NCI-H146 treated with DMSO at 0.1 percent for 48 hours (cell line): ENCODE measurements around the gene TYMP.
"Not testable (repeated sequence)": the region's sequence is repeated elsewhere in the genome, so short reads cannot be mapped to it uniquely, and the experiment has no call there.

Source experiments
- DNase-seq: peaks from one replicate; lab custom pipeline; 2025; ENCODE audit not compliant: unreplicated experiment; lab: John Stamatoyannopoulos, UW

TYMP gene

DNA sequence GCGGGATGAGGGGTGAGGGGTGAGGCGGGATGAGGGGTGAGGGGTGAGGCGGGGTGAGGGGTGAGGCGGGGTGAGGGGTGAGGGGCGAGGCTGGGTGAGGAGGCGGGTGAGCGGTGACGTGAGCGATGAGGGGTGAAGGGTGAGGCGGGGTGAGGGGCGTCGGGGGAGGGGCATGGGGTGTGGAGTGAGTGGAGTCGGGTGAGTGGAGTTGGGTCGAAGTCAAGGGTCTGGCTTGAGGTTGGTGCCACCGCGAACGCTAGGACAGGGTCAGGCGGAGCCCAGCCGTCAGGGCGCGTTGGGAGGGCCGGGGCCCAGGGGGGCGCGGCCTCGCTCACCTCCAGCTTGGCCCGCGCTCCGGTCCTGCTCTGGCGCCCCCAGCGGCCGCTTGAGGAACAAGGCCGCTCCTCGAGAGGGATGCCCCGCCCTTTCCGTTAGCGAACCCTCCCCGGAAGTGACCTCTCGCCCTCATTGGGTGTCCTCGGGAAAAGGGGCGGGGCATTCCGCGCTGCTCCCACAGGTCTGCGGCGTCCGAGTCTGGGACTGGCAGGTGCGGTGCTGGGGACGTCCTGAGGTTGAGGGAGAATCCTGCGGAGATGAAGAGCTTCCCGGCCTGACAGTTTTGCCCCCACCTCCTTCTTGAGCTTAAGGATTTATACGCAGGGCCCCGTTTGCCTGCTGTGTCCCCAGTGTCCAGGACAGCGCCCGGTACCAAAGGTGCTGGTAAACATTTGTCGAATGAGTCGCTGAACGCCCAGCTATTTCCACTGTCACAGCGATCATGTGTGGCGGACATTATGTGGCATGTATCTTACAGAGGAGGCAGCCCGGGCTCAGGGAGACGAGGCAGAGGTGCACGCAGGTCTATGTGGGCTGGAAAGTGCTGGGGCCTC, 33.0 kb upstream of the TYMP start, which contains the start of gene SYCE3:
Gene SYCE3 (minus strand): TSS at position 397 of the 890 bp plus-strand sequence. CDS start 6,514 bp downstream, outside the sequence.
- peak; percentile 75 for DNase-seq

DNA sequence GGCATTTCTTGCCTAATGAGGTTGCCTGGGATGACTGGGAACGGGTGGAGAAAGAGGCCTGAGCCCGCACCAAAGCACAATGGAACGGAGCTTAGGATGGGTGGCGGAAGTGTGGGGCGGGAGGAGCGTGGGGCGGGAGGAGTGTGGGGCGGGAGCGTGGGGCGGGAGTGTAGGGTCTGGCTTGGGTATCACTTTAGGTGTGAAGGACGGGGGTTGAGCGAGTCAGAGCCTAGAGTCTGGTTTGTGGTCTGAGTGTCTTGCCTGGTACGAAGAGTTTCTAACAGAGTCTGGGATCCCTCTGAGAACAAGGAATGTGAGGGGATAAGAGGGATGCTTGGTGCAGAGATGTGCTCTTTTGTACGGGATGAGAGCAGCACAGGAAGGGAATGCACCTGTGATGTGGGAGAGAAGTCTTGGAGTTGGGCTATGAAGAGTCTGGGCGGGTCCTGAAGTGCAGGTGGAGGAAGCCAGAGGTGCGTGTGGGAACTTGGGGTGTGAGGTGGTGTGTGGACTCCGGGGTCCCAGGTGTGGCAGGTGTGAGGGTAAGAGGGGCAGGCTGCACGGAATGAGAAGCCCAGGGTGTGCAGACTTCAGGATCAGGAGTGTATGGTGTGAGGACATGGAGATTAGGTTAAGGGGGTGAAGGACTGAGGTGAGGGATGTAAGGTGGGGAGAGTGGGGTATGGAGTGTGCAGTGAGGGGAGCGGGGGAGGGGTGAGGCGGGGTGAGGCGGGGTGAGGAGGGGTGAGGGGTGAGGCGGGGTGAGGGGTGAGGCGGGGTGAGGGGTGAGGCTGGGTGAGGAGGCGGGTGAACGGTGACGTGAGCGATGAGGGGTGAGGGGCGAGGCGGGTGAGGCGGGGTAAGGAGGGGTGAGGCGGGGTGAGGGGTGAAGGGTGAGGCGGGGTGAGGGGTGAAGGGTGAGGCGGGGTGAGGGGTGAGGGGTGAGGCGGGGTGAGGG, 31.9 kb upstream of the TYMP start:
- no peak for DNase-seq

DNA sequence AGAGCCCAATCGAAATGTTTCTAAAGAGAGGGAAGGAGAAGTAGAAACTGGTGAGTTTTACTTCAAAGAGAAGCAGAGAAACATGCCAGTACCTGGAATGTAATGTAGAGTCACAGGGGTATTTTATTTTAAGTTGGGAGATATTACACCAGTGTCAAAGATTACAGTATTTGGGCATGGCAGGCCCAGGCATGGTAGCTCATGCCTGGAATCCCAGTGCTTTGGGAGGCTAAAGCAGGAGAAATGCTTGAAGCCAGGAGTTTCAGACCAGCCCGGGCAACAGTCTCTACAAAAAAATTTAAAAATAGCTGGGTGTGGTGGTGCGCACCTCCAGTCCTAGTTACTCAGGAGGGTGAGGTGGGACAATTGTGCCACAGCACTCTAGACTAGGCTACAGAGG, 30.2 kb upstream of the TYMP start:
- no peak for DNase-seq

DNA sequence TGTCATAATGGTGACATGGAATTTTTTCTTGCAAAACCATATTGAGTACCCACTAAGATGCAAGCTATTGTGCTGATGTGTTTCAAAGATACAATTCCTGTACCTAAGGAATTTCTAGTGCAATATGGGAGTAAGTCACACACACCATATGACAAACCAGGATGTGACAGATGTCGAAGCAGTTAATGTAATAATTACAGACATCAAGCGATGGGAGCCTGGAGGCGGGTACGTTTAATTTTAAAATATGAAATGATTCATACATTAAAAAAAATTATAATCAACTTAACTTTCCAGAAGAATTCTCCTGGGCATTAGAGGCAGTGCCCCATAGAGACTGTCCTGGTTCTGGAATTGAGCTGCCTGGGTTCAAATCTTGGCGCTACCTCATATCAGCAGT, 26.9 kb upstream of the TYMP start:
- no peak for DNase-seq

DNA sequence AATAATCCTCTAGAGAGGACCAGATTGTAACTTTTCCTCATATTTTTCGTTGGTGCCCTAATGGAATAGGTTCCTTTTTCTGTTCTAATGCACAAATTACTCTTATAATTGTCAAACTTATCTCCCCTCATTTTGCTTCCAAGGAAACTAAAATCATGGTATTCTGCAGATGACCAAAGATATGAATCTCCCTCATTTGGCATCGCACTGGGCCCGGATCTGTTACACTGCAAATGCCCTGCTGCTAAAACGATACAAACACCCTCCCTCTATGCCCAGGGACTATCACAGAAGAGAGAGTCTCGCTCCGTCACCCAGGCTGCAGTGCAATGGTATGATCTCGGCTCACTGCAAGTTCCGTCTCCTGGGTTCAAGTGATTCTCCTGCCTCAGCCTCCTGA, 23.5 kb upstream of the TYMP start:
- no peak for DNase-seq

DNA sequence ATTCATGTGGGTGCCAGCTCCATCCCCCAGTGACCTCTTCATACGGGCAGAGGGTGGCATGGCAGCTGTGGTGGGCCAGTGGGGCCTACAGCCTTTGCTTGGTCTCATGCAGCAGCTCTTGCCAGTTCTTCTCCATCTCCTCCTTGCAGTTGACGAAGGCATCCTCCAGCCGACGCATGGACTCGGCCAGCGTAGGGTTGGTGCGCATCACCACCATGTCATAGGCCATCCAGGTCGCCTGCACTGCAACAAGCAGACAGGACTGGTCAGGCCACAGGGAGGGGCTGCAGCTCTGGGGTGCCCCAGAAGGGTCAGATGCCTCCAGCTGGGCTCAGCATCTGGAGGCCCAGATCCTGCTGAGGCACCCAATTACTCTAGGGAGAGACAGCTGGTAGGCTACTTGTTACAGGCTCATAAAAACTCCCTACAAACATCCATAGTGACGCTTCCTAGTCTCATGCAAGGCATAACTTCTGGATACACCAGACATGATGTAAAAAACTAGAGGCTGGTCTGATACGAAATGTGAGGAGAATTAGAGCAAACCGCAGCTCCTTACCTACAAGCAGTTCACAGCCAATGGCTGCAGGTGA, 21.4 kb upstream of the TYMP start:
- no peak for DNase-seq

DNA sequence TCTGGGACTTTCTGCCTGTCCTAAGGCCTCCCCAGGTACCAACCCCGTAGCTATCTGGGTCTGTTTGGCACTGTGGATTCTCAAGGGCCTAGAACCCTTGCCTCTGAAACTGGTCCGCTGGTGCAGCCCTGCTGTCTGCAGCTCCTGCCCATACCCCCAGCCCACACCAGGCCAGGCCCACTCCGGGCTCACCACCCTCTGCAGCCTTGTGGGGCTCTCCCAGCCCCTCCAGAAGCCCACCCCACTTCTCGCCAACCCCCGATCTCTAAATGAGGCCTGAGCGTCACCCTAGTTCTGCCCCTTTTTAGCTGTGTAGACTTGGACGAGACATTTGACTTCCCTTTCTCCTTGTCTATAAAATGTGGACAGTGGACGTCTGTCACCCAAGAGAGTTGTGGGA, 20.6 kb upstream of the TYMP start:
- DNase-seq = no peak

DNA sequence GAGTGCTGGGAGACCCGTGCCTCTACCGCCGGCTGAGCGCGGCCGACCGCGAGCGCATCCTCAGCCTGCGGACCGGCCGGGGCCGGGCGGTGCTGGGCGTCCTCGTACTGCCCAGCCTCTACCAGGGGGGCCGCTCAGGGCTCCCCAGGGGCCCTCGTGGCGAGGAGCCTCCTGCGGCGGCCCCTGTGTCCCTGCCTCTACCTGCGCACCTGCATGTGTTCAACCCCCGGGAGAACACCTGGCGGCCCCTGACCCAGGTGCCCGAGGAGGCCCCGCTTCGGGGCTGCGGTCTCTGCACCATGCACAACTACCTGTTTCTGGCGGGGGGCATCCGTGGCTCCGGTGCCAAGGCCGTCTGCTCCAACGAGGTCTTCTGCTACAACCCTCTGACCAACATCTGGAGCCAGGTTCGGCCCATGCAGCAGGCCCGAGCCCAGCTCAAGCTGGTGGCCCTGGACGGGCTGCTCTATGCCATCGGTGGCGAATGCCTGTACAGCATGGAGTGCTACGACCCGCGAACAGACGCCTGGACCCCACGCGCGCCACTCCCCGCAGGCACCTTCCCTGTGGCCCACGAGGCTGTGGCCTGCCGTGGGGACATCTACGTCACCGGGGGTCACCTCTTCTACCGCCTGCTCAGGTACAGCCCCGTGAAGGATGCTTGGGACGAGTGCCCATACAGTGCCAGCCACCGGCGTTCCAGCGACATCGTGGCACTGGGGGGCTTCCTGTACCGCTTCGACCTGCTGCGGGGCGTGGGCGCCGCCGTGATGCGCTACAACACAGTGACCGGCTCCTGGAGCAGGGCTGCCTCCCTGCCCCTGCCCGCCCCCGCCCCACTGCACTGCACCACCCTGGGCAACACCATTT, 19.3 kb upstream of the TYMP start:
- peak; percentile 8 for DNase-seq

DNA sequence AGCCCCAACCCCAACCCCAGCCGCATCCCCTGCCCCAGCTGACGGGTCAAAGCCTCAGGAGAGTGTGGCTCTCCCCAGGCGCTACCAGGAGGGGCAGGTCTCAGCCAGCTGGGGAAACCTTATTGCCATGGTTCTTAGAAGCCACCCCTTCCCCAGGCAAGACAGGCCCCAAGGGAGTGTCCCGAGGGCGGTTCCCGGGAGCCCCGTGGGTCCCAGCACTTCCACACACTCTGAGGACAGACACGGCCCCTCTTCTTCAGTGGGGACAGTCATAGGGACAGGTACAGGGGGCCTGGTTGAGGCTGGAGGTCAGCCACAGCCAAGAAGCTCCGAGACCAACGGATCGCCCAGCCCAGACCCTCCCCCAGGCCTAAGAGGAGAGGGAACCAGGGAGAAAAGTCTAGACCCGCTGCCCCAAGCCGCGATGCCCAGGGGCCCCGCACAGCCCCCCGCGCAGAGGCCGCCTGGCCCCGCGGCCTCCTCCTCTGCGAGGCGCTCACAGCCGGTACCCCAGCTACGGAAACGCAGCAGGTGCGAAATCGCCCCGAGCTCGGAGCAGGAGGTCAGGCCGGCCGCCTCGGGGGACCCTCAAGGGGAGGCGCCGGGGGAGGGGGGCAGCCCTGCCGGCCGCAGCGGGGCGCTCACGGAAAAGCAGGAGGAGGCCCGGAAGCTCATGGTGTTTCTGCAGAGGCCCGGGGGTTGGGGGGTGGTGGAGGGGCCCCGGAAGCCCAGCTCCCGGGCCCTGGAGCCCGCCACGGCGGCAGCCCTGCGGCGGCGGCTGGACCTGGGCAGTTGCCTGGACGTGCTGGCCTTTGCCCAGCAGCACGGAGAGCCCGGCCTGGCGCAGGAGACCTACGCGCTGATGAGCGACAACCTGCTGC, 18.5 kb upstream of the TYMP start:
- no peak for DNase-seq

DNA sequence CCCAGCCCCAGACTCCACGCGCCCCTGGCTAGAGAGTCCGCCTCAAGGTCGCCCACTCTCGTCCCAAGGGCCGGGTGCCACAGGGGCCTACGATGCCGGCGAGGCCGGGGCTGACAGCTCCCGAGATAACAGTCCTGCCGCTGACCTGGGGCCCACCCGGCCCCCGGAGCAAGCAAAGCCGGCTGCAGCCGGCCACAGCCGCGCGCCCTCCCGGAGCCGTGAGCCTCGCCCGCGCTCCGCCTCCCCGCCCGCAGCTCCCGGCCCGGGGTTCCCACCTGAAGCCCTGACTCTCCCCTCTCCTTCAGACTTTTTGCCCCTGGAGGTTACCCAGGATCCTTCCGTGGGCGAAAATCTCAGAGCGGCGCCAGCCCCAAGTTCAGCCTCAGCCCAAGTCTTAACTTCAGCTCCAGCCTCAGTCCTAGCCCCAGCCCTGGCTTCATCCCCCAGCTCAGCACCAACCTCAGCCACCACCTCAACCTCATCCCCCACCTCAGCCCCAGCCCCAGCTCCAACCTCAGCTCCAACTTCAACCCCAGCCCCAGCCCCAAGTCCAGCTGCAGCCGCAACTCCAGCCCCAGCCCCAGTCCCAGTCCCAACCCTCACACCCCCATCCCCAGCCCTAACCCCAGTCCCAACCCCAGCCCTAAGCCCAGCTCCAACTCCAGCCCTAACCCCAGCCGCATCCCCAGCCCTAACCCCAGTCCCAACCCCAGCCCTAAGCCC, 17.6 kb upstream of the TYMP start:
- no peak for DNase-seq

DNA sequence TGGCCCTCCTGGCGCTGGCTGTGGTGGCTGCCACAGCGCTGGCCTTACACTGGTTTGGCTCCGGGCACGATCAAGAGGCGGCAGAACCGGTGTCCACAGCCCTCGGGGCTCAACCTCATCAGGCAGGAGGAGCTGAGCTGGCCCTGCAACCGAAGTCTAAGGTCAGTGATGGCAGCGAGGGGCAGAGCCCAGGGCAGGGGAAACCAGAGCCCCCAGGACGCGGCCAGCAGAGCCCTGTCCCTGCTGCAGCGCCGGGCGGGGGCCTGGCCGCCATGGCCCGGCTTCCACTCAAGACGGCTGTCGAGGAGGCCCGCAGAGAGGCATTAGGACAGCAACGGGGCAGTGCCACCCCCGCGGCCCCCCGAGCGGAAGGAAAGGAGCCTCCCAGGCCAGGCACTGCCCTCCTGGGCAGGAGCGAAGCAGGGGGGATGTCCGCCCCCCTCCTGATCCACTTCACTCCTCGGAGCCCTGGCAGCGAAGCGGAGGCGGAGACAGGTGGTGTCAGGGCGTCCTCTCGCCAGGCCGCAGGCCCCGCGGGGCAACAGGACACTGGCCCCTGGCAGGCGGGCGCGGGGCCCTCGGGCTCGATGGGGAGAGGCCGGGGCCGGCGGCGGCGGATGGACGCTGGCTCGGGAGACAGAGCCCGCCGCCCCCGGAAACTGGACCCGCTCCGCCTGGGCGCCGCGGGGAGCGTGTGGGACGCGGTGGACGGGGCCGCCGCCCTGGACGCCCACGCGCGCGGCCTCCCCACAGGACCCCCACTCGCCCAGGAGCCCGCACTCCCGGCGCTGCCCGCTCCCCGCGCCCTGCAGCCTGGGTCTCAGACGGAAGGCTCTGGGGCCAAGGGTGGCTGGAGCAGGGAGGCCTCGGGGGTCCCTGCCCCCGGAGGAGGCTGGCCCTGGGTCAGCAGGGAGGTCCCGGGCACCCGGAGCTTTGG, 16.8 kb upstream of the TYMP start:
- DNase-seq = no peak

DNA sequence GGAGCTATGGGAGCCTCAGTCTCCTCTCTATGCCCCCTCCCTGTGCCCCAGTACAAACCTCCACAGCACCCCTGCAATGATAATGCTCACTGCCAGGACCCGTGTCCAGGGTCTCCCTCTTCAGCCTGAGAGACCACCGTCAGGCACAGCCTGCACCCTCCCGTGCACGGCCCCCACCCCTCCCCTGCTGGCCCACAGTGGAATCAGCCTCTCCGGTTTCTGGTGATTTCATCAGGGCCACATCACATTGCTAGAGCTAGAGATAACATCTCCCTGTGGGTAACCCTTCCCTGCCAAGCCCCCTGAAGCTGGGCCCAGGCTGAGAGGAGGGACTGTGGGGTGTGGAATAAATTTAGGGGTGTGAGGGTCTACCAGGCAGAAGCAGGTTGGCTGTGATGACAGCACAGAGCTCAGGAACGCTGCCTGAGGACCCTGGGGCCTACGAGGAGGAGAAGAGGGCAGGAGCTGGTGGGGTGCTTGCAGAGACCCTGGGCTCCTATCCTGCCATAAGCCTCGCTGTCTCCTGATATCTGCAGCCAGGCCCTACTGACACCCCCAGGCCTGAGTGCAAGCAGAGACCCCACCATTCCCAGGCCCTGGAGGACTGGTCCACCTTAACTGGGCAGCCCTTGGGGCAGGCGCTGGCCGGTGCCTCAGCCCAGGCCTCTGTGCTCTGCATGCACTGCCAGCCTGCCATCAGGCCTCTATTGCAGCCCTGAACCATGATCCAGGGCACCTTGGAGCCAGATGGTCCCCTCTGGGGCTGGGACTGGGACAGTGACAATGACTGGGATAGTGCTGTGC, 15.9 kb upstream of the TYMP start, which contains the start of gene KLHDC7B:
Gene KLHDC7B (plus strand): TSS at position 378 of the 804 bp plus-strand sequence. CDS start 345 bp downstream, at position 723.
- DNase-seq = no peak

DNA sequence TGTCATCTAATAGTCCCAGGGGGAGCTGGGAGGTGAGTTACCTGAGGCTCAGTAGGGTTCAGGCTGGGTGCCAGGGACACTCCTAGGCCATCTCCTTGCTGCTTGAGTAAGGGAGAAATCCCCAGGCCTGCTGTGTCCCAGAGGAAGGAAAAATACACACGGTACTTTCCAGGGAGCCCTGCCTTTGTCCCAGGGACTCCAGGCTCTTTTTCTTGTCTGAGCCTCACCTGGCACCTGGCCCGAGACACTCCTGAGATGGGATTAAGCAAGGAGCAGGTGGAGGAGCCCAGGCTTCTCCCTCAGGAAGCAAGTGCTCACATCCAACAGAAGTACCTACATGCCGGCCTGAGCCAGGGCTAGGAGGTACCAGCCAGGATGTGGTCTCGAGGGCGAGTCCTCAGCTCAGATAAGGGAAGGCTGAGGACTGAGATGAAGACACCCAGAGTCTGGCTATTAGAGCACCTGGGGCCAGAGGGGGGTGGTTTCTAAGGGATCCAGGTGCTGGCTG, 15.0 kb upstream of the TYMP start:
- DNase-seq = no peak

DNA sequence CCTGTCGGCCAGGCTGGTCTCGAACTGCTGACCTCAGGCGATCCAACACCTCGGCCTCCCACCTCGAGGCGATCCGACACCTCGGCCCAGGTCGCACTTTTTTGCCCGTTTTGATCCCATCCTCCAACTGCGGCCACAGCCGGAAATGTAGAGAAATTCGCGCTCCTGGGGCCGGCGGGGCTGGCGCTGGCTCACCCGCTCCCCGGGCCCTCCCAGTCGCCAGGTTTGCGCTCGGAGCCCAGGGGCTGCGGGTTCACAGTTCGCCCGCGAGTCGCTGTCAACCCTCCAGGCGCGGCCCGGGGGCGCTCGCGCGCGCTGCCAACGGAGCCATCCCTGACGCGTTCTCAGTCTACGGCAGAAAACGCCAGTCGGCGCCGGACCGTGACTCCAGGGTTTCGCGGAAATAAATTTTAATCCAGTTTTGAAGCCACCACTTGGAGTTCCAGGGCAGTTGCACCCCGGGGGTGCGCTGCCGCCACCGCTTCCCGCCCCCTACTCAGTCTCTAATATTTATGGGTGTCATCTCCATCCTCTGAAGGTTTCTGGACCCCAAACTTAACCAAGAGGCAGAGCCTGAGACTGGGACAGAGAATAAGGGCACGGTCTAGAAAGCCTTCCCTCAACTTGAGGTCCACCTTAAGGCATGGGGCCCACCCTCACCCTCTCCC, 14.4 kb upstream of the TYMP start:
- DNase-seq = peak; percentile 16

DNA sequence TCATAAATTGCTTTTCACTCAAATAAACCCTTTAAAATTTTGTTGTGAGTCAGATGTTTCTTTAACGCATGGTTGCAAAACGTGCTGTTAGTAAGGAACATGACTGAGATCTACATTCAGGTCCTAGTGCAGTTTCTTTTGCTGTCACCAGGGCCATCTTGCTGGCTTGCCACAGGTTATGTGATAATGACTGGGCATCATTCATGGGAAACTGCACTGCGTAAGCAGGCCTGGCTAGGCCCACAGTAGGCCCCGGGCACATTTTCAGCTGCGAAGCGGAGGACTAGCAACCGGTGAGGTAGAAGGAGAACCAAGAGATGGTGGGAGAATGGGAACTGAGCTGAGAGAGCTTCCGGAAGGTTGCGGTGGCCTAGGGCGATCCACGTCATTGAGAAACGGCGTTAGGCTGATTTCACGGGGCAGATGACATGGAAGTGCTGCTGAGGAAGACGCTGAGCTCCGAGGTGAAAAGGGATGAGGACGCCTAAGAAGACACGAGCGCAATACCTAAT, 12.7 kb upstream of the TYMP start:
- no peak for DNase-seq

DNA sequence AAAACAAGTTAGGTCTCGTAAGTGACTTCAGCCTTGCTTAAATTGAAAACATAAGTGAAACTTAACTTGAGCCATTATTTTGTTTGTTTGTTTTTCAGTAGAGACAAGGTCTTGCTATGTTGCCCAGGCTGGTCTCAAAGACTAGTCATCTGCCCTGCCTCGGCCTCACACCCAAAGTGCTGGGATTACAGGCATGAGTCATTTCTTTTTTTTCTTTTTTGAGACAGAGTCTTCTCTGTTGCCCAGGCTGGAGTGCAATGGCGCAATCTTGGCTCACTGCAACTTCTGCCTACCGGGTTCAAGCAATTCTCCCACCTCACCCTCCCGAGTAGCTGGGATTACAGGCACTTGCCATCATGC, 11.8 kb upstream of the TYMP start:
- not testable (repeated sequence) for DNase-seq
